Measurements from ENCODE around the gene ZHX3.

GRCh38 chr20:41357424-41358163 lies 40.1 kb upstream of the ZHX3 start:
- TF ChIP-seq CTCF (IDR thresholded peaks at IDR 0.05) = no peak
- TF ChIP-seq EP300 (IDR thresholded peaks at IDR 0.05) = no peak
- TF ChIP-seq POLR2A (IDR thresholded peaks at IDR 0.05; ENCODE audit: low read depth) = no peak

Data from esophagus muscularis mucosa (tissue), 4 donors.